ENCODE results near the gene FLNA. TPM values are rescaled to one million over a fixed set of nuclear protein-coding genes. Genes with fewer than 3 reads are reported as not detected.
A peak's percentile ranks its signal among the peaks of the same experiment; 100 is the strongest.

FLNA gene
- total and polyA plus RNA-seq, 9 of the 15 experiments (the other 6 are each of a cell fraction or from before 2014, with no cell fraction given), result 6.2 to 735 (median 135) TPM

DNA sequence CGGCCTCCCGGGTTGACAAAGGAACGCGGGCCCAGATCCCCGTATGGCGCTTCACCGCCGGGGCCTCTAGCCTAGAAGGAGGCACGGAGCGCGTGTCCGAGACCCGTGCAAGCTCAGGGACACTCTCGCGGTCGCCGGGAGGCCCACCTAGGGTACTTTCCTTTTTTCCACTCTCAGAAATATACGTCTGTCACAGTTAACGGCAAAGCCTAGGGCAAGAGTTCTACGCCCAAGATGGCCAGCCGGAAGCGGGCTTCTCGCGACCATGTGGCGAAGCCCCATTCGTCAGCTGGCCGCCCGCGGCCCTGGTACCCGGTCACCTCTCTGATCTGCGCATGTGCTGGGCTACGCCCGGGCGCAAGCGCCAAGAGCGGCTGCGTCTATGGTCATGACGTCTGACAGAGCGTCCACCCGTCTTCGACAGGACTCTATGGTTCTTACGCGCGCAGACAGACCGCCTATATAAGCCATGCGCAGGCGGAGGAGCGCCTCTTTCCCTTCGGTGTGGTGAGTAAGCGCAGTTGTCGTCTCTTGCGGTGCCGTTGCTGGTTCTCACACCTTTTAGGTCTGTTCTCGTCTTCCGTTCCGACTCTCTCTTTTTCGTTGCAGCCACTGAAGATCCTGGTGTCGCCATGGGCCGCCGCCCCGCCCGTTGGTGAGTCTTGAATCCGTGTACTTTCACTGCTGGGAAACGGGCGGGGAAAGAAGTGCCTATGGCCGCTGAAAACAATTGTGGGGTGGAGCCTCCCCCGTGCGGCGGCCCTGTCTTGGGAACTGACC, 23.6 kb upstream of the FLNA start, which contains the start of gene RPL10 (continued):
- TF ChIP-seq SUPT5H (IDR thresholded peaks at IDR 0.05) (peak; percentile 100), CREB3L1 (IDR thresholded peaks at IDR 0.05; ENCODE audit: borderline replicate concordance, low read depth) (peak; percentile 74; the same call in 1 of the 2 replicates), NELFE (IDR thresholded peaks at IDR 0.05; ENCODE audit: insufficient read depth, insufficient read length) (peak; percentile 79), MYC (IDR thresholded peaks at IDR 0.05; ENCODE audit: low read depth, low read length) (peak; percentile 97), MYC (CRISPR knock-in tag; IDR thresholded peaks at IDR 0.05; ENCODE audit: borderline replicate concordance, low read depth) (peak; percentile 96), ELK1 (CRISPR knock-in tag; IDR thresholded peaks at IDR 0.05) (no peak), ZNF592 (IDR thresholded peaks at IDR 0.05) (peak; percentile 77), ZNF184 (CRISPR knock-in tag; IDR thresholded peaks at IDR 0.05) (no peak), ZNF444 (CRISPR knock-in tag; IDR thresholded peaks at IDR 0.05) (no peak), ZNF707 (CRISPR knock-in tag; conservative IDR thresholded peaks at IDR 0.05) (no peak), CHD2 (IDR thresholded peaks at IDR 0.05; ENCODE audit: low read depth, low read length) (peak; percentile 42; the same call in 1 of the 2 replicates)
- TF ChIP-seq, protein P1, sequence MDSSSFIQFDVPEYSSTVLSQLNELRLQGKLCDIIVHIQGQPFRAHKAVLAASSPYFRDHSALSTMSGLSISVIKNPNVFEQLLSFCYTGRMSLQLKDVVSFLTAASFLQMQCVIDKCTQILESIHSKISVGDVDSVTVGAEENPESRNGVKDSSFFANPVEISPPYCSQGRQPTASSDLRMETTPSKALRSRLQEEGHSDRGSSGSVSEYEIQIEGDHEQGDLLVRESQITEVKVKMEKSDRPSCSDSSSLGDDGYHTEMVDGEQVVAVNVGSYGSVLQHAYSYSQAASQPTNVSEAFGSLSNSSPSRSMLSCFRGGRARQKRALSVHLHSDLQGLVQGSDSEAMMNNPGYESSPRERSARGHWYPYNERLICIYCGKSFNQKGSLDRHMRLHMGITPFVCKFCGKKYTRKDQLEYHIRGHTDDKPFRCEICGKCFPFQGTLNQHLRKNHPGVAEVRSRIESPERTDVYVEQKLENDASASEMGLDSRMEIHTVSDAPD (CRISPR knock-in tag; IDR thresholded peaks at IDR 0.05), result no peak
- TF ChIP-seq, protein P2, sequence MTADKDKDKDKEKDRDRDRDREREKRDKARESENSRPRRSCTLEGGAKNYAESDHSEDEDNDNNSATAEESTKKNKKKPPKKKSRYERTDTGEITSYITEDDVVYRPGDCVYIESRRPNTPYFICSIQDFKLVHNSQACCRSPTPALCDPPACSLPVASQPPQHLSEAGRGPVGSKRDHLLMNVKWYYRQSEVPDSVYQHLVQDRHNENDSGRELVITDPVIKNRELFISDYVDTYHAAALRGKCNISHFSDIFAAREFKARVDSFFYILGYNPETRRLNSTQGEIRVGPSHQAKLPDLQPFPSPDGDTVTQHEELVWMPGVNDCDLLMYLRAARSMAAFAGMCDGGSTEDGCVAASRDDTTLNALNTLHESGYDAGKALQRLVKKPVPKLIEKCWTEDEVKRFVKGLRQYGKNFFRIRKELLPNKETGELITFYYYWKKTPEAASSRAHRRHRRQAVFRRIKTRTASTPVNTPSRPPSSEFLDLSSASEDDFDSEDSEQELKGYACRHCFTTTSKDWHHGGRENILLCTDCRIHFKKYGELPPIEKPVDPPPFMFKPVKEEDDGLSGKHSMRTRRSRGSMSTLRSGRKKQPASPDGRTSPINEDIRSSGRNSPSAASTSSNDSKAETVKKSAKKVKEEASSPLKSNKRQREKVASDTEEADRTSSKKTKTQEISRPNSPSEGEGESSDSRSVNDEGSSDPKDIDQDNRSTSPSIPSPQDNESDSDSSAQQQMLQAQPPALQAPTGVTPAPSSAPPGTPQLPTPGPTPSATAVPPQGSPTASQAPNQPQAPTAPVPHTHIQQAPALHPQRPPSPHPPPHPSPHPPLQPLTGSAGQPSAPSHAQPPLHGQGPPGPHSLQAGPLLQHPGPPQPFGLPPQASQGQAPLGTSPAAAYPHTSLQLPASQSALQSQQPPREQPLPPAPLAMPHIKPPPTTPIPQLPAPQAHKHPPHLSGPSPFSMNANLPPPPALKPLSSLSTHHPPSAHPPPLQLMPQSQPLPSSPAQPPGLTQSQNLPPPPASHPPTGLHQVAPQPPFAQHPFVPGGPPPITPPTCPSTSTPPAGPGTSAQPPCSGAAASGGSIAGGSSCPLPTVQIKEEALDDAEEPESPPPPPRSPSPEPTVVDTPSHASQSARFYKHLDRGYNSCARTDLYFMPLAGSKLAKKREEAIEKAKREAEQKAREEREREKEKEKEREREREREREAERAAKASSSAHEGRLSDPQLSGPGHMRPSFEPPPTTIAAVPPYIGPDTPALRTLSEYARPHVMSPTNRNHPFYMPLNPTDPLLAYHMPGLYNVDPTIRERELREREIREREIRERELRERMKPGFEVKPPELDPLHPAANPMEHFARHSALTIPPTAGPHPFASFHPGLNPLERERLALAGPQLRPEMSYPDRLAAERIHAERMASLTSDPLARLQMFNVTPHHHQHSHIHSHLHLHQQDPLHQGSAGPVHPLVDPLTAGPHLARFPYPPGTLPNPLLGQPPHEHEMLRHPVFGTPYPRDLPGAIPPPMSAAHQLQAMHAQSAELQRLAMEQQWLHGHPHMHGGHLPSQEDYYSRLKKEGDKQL (CRISPR knock-in tag; IDR thresholded peaks at IDR 0.05; ENCODE audit: borderline replicate concordance), result 0 out of 2 replicates have a peak, but pooled peaks have one; percentile 27
